GM23338 (cell line): ENCODE measurements around the gene ANAPC7. TPM values are rescaled to one million over a fixed set of nuclear protein-coding genes. Genes with fewer than 3 reads are reported as not detected.
"Not testable (repeated sequence)": the region's sequence is repeated elsewhere in the genome, so short reads cannot be mapped to it uniquely, and the experiment has no call there.

Experiments used
- ATAC-seq: fragments of 200-7000 bp; cut with Tn5 transposase; 3 replicates; pipeline ENCODE4 v1.9.1; 2020
- DNase-seq: peaks from one replicate; pipeline ENCODE4 v3.0.0-alpha.2; 2015; ENCODE audit warnings: low spot score
- H2AFZ ChIP-seq: fragments of 200-600 bp; sonication (generic); 2 replicates; pipeline ENCODE4 v1.8.0; 2016; ENCODE audit warnings: antibody characterized with exemption, mild to moderate bottlenecking, moderate library complexity
- H3F3A ChIP-seq: fragments of 200-600 bp; sonication (generic); replicated peaks from 2 replicates; pipeline ENCODE4 v1.8.0; 2017; ENCODE audit warnings: antibody characterized with exemption, mixed run types, low read depth
- H3K27ac ChIP-seq: fragments of 200-600 bp; sonication (generic); 2 replicates; pipeline ENCODE4 v1.6.1; 2016; ENCODE audit warnings: low read depth
- H3K27me3 ChIP-seq: fragments of 200-600 bp; sonication (generic); 2 replicates; pipeline ENCODE4 v1.8.0; 2016; ENCODE audit warnings: mild to moderate bottlenecking, mixed run types, moderate library complexity; ENCODE audit not compliant: insufficient read depth
- H3K36me3 ChIP-seq: fragments of 200-600 bp; sonication (generic); 2 replicates; pipeline ENCODE4 v1.8.0; 2016; ENCODE audit warnings: mild to moderate bottlenecking; ENCODE audit not compliant: insufficient read depth
- H3K4me1 ChIP-seq: fragments of 200-600 bp; sonication (generic); 2 replicates; pipeline ENCODE4 v1.8.0; 2016; ENCODE audit warnings: mild to moderate bottlenecking, moderate library complexity; ENCODE audit not compliant: insufficient read depth
- H3K4me2 ChIP-seq: fragments of 200-600 bp; sonication (generic); 2 replicates; pipeline ENCODE4 v1.7.1; 2017; ENCODE audit warnings: mixed run types
- H3K4me3 ChIP-seq: fragments of 200-600 bp; sonication (generic); 2 replicates; pipeline ENCODE4 v1.6.1; 2016; ENCODE audit warnings: mixed run types
- H3K79me2 ChIP-seq: fragments of 200-600 bp; sonication (generic); replicated peaks from 2 replicates; pipeline ENCODE4 v1.8.0; 2017; ENCODE audit warnings: mild to moderate bottlenecking; ENCODE audit not compliant: insufficient read depth
- H3K9me2 ChIP-seq: fragments of 200-600 bp; sonication (generic); 2 replicates; pipeline ENCODE4 v1.8.0; 2017; ENCODE audit not compliant: insufficient read depth
- H4K20me1 ChIP-seq: fragments of 200-600 bp; sonication (generic); replicated peaks from 2 replicates; pipeline ENCODE4 v1.8.0; 2017; ENCODE audit warnings: mild to moderate bottlenecking; ENCODE audit not compliant: insufficient read depth
- H3K27ac Mint-ChIP-seq: 2 replicates; pipeline ENCODE4 v1.8.0; 2020; ENCODE audit warnings: inconsistent platforms, mild to moderate bottlenecking, moderate library complexity, mixed read lengths
- H3K27me3 Mint-ChIP-seq: 3 replicates; pipeline ENCODE4 v1.8.0; 2022; ENCODE audit warnings: low read depth, mild to moderate bottlenecking, moderate library complexity, mixed read lengths, inconsistent platforms; ENCODE audit not compliant: insufficient read depth, poor library complexity
- H3K36me3 Mint-ChIP-seq: 3 replicates; pipeline ENCODE4 v1.8.0; 2021; ENCODE audit warnings: low read depth, mild to moderate bottlenecking, inconsistent platforms, moderate library complexity, mixed read lengths
- H3K4me1 Mint-ChIP-seq: 3 replicates; pipeline ENCODE4 v1.8.0; 2020; ENCODE audit warnings: mild to moderate bottlenecking, inconsistent platforms, mixed read lengths
- H3K4me3 Mint-ChIP-seq: 3 replicates; pipeline ENCODE4 v1.8.0; 2021; ENCODE audit warnings: moderate library complexity, mild to moderate bottlenecking, inconsistent platforms, mixed read lengths
- H3K9me3 Mint-ChIP-seq: 3 replicates; pipeline ENCODE4 v1.8.0; 2020; ENCODE audit warnings: moderate library complexity, mild to moderate bottlenecking, inconsistent platforms, mixed read lengths
- CREB1 ChIP-seq: fragments of 250-450 bp; sonication (Bioruptor Pico); IDR thresholded peaks from 2 replicates; pipeline ENCODE4 v1.5.0; 2020; ENCODE audit warnings: low read depth, mild to moderate bottlenecking, moderate library complexity
- EZH2 ChIP-seq: fragments of 200-600 bp; sonication (generic); IDR thresholded peaks from one replicate; pipeline ENCODE4 v1.8.0; 2017; ENCODE audit warnings: antibody characterized with exemption, mild to moderate bottlenecking, low read depth; ENCODE audit not compliant: unreplicated experiment
- EZH2phosphoT487 ChIP-seq: fragments of 200-600 bp; sonication (generic); IDR thresholded peaks from one replicate; pipeline ENCODE4 v1.8.1; 2018; ENCODE audit warnings: antibody characterized with exemption; ENCODE audit not compliant: unreplicated experiment
- JUNB ChIP-seq: IDR thresholded peaks from one replicate; pipeline ENCODE4 v1.6.1; 2016; ENCODE audit warnings: antibody characterized with exemption; ENCODE audit not compliant: unreplicated experiment
- POLR2AphosphoS5 ChIP-seq: IDR thresholded peaks from 2 replicates; pipeline ENCODE4 v1.6.1; 2016; ENCODE audit warnings: antibody characterized with exemption, low read depth
- STAT1 ChIP-seq: IDR thresholded peaks from one replicate; pipeline ENCODE4 v1.6.1; 2016; ENCODE audit warnings: antibody characterized with exemption; ENCODE audit not compliant: unreplicated experiment
- ZNF114 ChIP-seq: fragments of 250-450 bp; sonication (Bioruptor Pico); IDR thresholded peaks from 2 replicates; pipeline ENCODE4 v1.5.0; 2020; ENCODE audit warnings: mild to moderate bottlenecking, moderate library complexity
- ZNF331 ChIP-seq: fragments of 250-450 bp; sonication (Bioruptor Pico); IDR thresholded peaks from 2 replicates; pipeline ENCODE4 v1.5.0; 2020; ENCODE audit warnings: low read depth, mild to moderate bottlenecking, moderate library complexity
- polyA plus RNA-seq: library from polyadenylated mRNA; unstranded; fragments of >200 nt; fragmentation: Nextera tagmentation; extraction: Ambion mirVana; gene quantifications from 2 replicates; pipeline ENCODE4 v1.2.1, GENCODE V29; 2016
- total RNA-seq: library from RNA; depleted of rRNA; stranded (reverse); fragments of >200 nt; shearing (Covaris generic); gene quantifications from 2 replicates; pipeline ENCODE4 v1.2.3, GENCODE V29; 2014
- TF ChIP-seq, protein P1 (sequence below): IDR thresholded peaks from 2 replicates; pipeline ENCODE4 v1.6.1; 2016; ENCODE audit warnings: antibody characterized with exemption
- TF ChIP-seq, protein P2 (sequence below): fragments of 250-450 bp; sonication (Bioruptor Pico); IDR thresholded peaks from 2 replicates; pipeline ENCODE4 v1.5.0; 2020; ENCODE audit warnings: mild to moderate bottlenecking, moderate library complexity

The ANAPC7 gene
- total and polyA plus RNA-seq, 2 experiments from 2014 or later: 71.0 to 99.3 TPM

DNA sequence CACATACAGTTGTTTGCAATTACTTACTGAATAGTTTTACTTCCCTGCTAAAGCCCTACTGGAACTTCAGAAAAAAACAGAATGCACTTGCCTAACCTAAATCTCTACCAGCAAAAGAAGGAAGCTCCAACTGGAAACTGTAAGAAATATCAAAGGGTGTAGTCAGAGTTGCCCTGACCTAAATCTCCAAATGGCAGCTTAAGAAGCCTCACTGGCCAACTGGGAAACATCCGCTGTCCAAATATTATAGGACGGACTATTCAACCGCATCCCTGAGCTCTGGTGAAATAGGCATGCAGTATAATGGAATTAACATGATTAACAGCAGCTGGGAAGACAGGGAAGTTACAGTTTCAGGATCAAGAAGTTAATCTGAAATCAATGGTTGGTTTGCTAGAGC, 24.3 kb downstream of the ANAPC7 start:
- Histone ChIP-seq H3K27me3 (no peaks in the 10 kb centered on the region), H3K4me3 (no peak overlapping the region), H3K27ac (no peak overlapping the region), H3K4me1 (no peaks in the 10 kb centered on the region), H4K20me1 (peaks cover 23% of the 10 kb centered on the region), H3K36me3 (peaks cover 86% of the 10 kb centered on the region), H3F3A (peaks cover 28% of the 10 kb centered on the region), H3K79me2 (no peaks in the 10 kb centered on the region; the same call in 1 of the 2 replicates), H2AFZ (no peak overlapping the region), H3K9me2 (no peaks in the 10 kb centered on the region), H3K4me2 (no peak overlapping the region)
- ATAC-seq: no peak
- Mint-ChIP-seq H3K4me3 (no peak overlapping the region), H3K27me3 (no peaks in the 10 kb centered on the region), H3K36me3 (peaks cover 89% of the 10 kb centered on the region), H3K9me3 (no peaks in the 10 kb centered on the region), H3K27ac (no peak overlapping the region; the same call in 1 of the 2 replicates), H3K4me1 (no peaks in the 10 kb centered on the region)
- no peak for TF ChIP-seq POLR2AphosphoS5
- TF ChIP-seq ZNF114 (CRISPR knock-in tag): no peak
- no peak for TF ChIP-seq EZH2
- no peak for TF ChIP-seq CREB1
- TF ChIP-seq STAT1: no peak
- no peak for TF ChIP-seq ZNF331 (CRISPR knock-in tag)
- TF ChIP-seq, protein P1, sequence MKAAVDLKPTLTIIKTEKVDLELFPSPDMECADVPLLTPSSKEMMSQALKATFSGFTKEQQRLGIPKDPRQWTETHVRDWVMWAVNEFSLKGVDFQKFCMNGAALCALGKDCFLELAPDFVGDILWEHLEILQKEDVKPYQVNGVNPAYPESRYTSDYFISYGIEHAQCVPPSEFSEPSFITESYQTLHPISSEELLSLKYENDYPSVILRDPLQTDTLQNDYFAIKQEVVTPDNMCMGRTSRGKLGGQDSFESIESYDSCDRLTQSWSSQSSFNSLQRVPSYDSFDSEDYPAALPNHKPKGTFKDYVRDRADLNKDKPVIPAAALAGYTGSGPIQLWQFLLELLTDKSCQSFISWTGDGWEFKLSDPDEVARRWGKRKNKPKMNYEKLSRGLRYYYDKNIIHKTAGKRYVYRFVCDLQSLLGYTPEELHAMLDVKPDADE: no peak
- no peak for TF ChIP-seq EZH2phosphoT487
- no peak for DNase-seq

DNA sequence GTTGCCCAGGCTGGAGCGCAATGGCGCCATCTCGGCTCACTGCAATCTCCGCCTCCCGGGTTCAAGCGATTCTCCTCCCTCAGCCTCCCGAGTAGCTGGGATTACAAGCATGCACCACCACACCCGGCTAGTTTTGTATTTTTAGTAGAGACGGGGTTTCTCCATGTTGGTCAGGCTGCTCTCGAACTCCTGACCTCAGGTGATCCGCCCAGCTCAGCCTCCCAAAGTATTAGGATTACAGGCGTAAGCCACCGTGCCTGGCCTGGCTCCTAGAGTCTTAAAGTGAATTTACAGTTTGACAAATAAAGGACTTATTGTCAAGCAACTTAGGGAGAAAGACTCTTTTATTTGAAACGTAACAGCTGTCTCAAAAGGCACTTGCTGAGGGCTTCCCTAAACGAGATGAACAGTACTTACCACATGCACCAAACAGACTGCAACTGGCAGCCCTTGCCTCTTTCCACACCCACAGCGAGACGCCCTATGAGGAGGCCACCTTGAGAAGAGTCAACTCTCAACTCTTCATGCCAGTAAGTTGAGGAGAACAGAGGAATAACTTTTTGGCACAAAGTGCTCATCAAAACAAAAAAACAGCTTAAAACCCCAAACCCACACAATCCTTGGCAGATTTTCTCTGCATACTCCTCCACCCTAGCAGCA, 25.2 kb downstream of the ANAPC7 start:
- not testable (repeated sequence) for H3K4me3 ChIP-seq, H3K27ac Mint-ChIP-seq, H3K4me1 ChIP-seq, H3K27me3 Mint-ChIP-seq, H3K9me2 ChIP-seq, DNase-seq, H3K4me2 ChIP-seq, H2AFZ ChIP-seq, H3K4me3 Mint-ChIP-seq, H3K9me3 Mint-ChIP-seq, ATAC-seq, H3K79me2 ChIP-seq, H3K27ac ChIP-seq, H3K4me1 Mint-ChIP-seq, H3K27me3 ChIP-seq
- H3K36me3 Mint-ChIP-seq: peaks cover 95% of the 10 kb centered on the region
- H4K20me1 ChIP-seq: peaks cover 23% of the 10 kb centered on the region
- peaks cover 34% of the 10 kb centered on the region for H3F3A ChIP-seq
- peaks cover 86% of the 10 kb centered on the region for H3K36me3 ChIP-seq

DNA sequence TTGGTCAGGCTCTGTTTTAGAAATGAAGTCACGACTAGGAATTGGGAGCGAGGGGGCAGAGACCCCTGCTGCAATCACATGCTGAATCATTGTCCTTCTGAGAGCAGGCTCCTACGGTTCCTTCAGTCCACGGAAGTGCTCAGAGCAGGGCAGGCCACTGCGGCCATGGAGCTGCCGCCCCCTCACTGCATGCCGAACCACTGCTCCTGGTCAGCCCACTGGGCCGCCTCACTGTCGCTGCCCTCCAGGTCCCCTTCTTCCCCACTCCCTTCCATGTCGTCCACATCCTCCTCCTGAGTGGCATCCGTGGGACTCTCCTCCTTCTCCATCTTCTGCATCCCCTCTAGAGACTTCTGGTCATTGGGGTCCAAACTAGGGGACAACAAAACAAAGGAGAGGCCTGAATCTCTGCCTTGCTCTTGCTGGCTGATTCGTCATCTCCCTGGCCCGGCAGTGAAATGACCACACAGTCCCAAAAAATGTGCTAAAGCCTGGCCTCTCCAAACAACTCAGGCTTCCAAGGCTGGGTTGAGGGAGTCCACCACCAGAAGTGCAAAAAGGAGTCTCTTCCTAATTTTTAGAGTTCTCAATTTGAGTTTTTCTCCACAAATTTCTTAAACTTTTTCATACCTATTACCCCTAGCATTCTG, 29.4 kb downstream of the ANAPC7 start:
- DNase-seq (no peak), ATAC-seq (no peak)
- Histone ChIP-seq H4K20me1 (peaks cover 10% of the 10 kb centered on the region), H3K4me2 (no peak overlapping the region), H3K79me2 (no peaks in the 10 kb centered on the region), H3K27ac (no peak overlapping the region; the same call in 1 of the 2 replicates), H2AFZ (no peak overlapping the region), H3F3A (peaks cover 23% of the 10 kb centered on the region), H3K9me2 (no peaks in the 10 kb centered on the region), H3K36me3 (peaks cover 56% of the 10 kb centered on the region), H3K4me3 (no peak overlapping the region), H3K27me3 (no peaks in the 10 kb centered on the region), H3K4me1 (no peaks in the 10 kb centered on the region)
- Mint-ChIP-seq H3K36me3 (peaks cover 83% of the 10 kb centered on the region), H3K27ac (peak overlapping the region; percentile 42; the same call in 1 of the 2 replicates), H3K4me1 (no peaks in the 10 kb centered on the region), H3K9me3 (no peaks in the 10 kb centered on the region), H3K4me3 (no peak overlapping the region), H3K27me3 (no peaks in the 10 kb centered on the region)
- TF ChIP-seq, protein P2, sequence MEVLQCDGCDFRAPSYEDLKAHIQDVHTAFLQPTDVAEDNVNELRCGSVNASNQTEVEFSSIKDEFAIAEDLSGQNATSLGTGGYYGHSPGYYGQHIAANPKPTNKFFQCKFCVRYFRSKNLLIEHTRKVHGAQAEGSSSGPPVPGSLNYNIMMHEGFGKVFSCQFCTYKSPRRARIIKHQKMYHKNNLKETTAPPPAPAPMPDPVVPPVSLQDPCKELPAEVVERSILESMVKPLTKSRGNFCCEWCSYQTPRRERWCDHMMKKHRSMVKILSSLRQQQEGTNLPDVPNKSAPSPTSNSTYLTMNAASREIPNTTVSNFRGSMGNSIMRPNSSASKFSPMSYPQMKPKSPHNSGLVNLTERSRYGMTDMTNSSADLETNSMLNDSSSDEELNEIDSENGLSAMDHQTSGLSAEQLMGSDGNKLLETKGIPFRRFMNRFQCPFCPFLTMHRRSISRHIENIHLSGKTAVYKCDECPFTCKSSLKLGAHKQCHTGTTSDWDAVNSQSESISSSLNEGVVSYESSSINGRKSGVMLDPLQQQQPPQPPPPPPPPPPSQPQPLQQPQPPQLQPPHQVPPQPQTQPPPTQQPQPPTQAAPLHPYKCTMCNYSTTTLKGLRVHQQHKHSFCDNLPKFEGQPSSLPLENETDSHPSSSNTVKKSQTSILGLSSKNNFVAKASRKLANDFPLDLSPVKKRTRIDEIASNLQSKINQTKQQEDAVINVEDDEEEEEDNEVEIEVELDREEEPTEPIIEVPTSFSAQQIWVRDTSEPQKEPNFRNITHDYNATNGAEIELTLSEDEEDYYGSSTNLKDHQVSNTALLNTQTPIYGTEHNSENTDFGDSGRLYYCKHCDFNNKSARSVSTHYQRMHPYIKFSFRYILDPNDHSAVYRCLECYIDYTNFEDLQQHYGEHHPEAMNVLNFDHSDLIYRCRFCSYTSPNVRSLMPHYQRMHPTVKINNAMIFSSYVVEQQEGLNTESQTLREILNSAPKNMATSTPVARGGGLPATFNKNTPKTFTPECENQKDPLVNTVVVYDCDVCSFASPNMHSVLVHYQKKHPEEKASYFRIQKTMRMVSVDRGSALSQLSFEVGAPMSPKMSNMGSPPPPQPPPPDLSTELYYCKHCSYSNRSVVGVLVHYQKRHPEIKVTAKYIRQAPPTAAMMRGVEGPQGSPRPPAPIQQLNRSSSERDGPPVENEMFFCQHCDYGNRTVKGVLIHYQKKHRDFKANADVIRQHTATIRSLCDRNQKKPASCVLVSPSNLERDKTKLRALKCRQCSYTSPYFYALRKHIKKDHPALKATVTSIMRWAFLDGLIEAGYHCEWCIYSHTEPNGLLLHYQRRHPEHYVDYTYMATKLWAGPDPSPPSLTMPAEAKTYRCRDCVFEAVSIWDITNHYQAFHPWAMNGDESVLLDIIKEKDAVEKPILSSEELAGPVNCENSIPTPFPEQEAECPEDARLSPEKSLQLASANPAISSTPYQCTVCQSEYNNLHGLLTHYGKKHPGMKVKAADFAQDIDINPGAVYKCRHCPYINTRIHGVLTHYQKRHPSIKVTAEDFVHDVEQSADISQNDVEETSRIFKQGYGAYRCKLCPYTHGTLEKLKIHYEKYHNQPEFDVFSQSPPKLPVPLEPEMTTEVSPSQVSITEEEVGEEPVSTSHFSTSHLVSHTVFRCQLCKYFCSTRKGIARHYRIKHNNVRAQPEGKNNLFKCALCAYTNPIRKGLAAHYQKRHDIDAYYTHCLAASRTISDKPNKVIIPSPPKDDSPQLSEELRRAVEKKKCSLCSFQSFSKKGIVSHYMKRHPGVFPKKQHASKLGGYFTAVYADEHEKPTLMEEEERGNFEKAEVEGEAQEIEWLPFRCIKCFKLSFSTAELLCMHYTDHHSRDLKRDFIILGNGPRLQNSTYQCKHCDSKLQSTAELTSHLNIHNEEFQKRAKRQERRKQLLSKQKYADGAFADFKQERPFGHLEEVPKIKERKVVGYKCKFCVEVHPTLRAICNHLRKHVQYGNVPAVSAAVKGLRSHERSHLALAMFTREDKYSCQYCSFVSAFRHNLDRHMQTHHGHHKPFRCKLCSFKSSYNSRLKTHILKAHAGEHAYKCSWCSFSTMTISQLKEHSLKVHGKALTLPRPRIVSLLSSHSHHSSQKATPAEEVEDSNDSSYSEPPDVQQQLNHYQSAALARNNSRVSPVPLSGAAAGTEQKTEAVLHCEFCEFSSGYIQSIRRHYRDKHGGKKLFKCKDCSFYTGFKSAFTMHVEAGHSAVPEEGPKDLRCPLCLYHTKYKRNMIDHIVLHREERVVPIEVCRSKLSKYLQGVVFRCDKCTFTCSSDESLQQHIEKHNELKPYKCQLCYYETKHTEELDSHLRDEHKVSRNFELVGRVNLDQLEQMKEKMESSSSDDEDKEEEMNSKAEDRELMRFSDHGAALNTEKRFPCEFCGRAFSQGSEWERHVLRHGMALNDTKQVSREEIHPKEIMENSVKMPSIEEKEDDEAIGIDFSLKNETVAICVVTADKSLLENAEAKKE (CRISPR knock-in tag): no peak
- TF ChIP-seq JUNB (no peak), STAT1 (no peak)
